OCI-LY3 (cell line): Measurements from ENCODE around the gene AHR.

Source experiments
- EZH2phosphoT487 ChIP-seq: fragments of 200-600 bp; shearing (Covaris generic); IDR thresholded peaks from 2 replicates; pipeline ENCODE4 v1.6.1; 2018; ENCODE audit warnings: antibody characterized with exemption, mixed run types, low read depth
- TF ChIP-seq, protein P1 (sequence below): fragments of 200-600, 300-600 bp; sonication (generic); IDR thresholded peaks from 2 replicates; pipeline ENCODE4 v1.5.1; 2014; ENCODE audit warnings: antibody characterized with exemption, low read length, low read depth

- TF ChIP-seq, protein P1, sequence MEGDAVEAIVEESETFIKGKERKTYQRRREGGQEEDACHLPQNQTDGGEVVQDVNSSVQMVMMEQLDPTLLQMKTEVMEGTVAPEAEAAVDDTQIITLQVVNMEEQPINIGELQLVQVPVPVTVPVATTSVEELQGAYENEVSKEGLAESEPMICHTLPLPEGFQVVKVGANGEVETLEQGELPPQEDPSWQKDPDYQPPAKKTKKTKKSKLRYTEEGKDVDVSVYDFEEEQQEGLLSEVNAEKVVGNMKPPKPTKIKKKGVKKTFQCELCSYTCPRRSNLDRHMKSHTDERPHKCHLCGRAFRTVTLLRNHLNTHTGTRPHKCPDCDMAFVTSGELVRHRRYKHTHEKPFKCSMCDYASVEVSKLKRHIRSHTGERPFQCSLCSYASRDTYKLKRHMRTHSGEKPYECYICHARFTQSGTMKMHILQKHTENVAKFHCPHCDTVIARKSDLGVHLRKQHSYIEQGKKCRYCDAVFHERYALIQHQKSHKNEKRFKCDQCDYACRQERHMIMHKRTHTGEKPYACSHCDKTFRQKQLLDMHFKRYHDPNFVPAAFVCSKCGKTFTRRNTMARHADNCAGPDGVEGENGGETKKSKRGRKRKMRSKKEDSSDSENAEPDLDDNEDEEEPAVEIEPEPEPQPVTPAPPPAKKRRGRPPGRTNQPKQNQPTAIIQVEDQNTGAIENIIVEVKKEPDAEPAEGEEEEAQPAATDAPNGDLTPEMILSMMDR, result no peak
- TF ChIP-seq EZH2phosphoT487, result no peak
Observed at GRCh38 chr7:17320657-17321056, 22.2 kb downstream of the AHR start.
